K562 (cell line): ENCODE results near the gene ATE1. TPM values are rescaled to one million over a fixed set of nuclear protein-coding genes. Genes with fewer than 3 reads are reported as not detected.

ENCODE experiments used
- CEBPG ChIP-seq, 3 experiments: fragments of 200-800 bp in 1 of 3; sonication (Bioruptor generic) in 1 of 3; sonication (generic) in 1 of 3; formaldehyde crosslinking in 1 of 3; IDR thresholded peaks in 2 of 3; conservative IDR thresholded peaks in 1 of 3; 2 replicates each; pipeline versions ENCODE4 v1.6.1 to v1.8.0; 2016 to 2022; ENCODE audit warnings: missing compliant biosample characterization in 2 of 3, missing genetic modification characterization in 2 of 3, mild to moderate bottlenecking in 1 of 3, missing genetic modification reagents in 1 of 3
- CREB3 ChIP-seq: fragments of 450-650 bp; conservative IDR thresholded peaks from 2 replicates; pipeline ENCODE4 v1.6.1; 2016; ENCODE audit warnings: missing genetic modification characterization, low read depth, mild to moderate bottlenecking, missing compliant biosample characterization, moderate library complexity
- DPF2 ChIP-seq: fragments of 450-650 bp; IDR thresholded peaks from 2 replicates; pipeline ENCODE4 v1.6.1; 2016
- NFIC ChIP-seq: fragments of 450-650 bp; IDR thresholded peaks from 2 replicates; pipeline ENCODE4 v1.6.1; 2017; ENCODE audit warnings: mild to moderate bottlenecking, inconsistent platforms
- ZBED1 ChIP-seq: IDR thresholded peaks from 2 replicates; pipeline ENCODE4 v1.6.1; 2014
- polyA plus RNA-seq, 8 experiments: library from polyadenylated mRNA; depleted of rRNA in 4 of 8; stranded (reverse) in 5 of 8; unstranded in 3 of 8; fragments of >200 nt; fragmentation: Nextera tagmentation in 2 of 8; fragmentation: Illumina TruSeq in 1 of 8; extraction: Ambion mirVana in 2 of 8; extraction: Trizol in 1 of 8; gene quantifications; 2 replicates each; pipeline versions ENCODE4 v1.2.1 to v1.2.3, GENCODE V29; 2011 to 2014; ENCODE audit warnings: inconsistent platforms in 1 of 8, missing spikeins in 1 of 8
- total RNA-seq, 7 experiments: library from RNA; depleted of rRNA in 6 of 7; stranded (reverse); fragments of >200 nt in 6 of 7; fragmentation: Illumina TruSeq in 2 of 7; extraction: Trizol in 2 of 7; gene quantifications; 2 replicates each; pipeline versions ENCODE4 v1.2.1 to v1.2.3, GENCODE V29; 2011 to 2021; ENCODE audit warnings: low replicate concordance in 1 of 7
- TF ChIP-seq, protein P1 (sequence below), 3 experiments: IDR thresholded peaks in 2 of 3; conservative IDR thresholded peaks in 1 of 3; 2 replicates each; pipeline ENCODE4 v1.5.1; 2011 to 2012; ENCODE audit warnings: low read length in 3 of 3, mild to moderate bottlenecking in 3 of 3, control low read depth in 2 of 3, improper control_type of control experiment in 1 of 3, inconsistent platforms in 1 of 3, low read depth in 1 of 3, mixed read lengths in 1 of 3, moderate library complexity in 1 of 3; ENCODE audit not compliant: insufficient read depth in 2 of 3

ATE1 gene
- total and polyA plus RNA-seq, 9 of the 15 experiments (the other 6 are each of a cell fraction or from before 2014, with no cell fraction given) = 3.0 to 14.2 (median 8.8) TPM

- TF ChIP-seq CEBPG (CRISPR knock-in tag; IDR thresholded peaks at IDR 0.05) (0 out of 2 replicates have a peak, but pooled peaks have one; percentile 9), CEBPG (tag; conservative IDR thresholded peaks at IDR 0.05 in 1 of 2, IDR thresholded peaks at IDR 0.05 in 1 of 2) (no peak), DPF2 (no peak), ZBED1 (no peak), NFIC (no peak), CREB3 (tag) (no peak)
- TF ChIP-seq, protein P1, sequence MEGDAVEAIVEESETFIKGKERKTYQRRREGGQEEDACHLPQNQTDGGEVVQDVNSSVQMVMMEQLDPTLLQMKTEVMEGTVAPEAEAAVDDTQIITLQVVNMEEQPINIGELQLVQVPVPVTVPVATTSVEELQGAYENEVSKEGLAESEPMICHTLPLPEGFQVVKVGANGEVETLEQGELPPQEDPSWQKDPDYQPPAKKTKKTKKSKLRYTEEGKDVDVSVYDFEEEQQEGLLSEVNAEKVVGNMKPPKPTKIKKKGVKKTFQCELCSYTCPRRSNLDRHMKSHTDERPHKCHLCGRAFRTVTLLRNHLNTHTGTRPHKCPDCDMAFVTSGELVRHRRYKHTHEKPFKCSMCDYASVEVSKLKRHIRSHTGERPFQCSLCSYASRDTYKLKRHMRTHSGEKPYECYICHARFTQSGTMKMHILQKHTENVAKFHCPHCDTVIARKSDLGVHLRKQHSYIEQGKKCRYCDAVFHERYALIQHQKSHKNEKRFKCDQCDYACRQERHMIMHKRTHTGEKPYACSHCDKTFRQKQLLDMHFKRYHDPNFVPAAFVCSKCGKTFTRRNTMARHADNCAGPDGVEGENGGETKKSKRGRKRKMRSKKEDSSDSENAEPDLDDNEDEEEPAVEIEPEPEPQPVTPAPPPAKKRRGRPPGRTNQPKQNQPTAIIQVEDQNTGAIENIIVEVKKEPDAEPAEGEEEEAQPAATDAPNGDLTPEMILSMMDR (IDR thresholded peaks at IDR 0.05 in 2 of 3, conservative IDR thresholded peaks at IDR 0.05 in 1 of 3; ENCODE audit: insufficient read depth in 2 of 3, low read depth in 1 of 3, low read length in 3 of 3) = peak; percentile 31 to 60 (median 57); a peak in 5 of 6 replicates
Measured at GRCh38 chr10:121900443-121901174, 27.2 kb downstream of the ATE1 start (continued).
